CD4-positive, alpha-beta T cell treated with Interleukin-15 for 1 hour (primary cell): ENCODE data around the gene NFASC.
A peak's percentile ranks its signal among the peaks of the same experiment; 100 is the strongest.

Experiments
- DNase-seq: peaks from one replicate; pipeline ENCODE4 v3.0.0-alpha.2; 2020

The NFASC gene

DNA sequence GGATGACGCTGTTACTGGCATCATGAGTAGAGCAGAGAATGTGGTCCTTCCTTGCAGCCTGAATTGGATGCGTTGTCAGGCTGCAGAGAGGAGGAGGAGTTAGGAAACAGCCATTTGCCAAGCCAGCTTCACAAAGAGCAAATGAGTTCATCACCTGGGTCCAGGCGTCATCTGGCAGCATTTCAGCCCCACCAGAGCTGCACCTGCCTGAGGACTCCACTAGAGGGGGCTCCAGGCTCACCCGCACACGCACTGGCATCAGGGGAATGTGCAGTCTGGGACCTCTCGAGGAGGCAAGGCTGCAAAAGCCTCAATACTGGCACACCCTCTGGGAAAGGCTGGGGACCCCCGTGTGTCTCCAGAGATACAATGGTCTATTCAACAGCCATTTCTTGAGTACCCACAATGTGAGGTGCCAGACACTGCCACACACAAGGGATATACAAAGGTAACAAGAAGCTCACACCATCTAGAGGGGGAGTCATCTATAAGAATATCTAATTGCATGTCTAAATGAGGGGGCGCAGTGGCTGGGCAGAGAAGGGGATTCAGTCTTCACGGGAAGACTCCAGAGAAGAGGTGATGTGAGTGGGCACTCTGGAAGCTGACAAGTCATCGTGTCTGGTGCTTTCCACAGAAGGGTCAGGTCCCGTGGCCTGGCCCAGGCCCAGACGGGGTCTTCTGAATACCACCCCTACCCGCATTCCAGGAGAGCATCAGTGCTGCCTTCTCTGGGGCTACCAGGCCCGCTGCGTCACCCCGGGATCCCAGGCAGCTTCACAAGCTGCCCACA, 118.8 kb downstream of the NFASC start:
- DNase-seq = peak; percentile 57

DNA sequence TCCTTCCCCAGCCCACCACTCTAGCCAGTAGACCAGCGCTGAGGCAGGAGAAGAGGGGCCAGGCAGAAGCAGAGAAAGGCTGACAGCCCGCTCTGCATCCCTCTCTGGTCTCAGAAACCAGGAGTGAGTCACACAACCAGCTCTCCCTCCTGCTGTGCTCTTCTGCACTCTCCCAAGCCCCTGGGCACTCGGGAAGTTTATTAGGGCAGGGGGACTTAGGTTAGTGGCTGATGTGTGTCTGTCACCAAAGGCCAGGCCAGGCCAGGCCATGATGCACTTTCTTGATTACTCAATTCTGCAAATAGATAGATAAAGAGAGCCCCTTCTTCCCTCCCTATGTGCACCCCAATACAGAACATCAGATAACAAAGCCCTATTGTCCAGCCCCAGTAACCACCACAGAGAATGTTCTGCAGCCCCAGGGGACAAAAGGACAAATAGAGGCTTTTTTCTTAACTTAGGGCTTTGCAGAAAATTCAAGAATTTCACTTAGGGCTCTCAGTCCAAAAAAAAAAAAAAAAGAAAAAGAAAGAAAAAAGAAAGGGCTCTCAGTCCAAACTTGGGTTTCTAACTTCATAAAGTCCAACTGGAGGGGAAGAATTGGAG, 119.5 kb downstream of the NFASC start:
- no peak for DNase-seq

DNA sequence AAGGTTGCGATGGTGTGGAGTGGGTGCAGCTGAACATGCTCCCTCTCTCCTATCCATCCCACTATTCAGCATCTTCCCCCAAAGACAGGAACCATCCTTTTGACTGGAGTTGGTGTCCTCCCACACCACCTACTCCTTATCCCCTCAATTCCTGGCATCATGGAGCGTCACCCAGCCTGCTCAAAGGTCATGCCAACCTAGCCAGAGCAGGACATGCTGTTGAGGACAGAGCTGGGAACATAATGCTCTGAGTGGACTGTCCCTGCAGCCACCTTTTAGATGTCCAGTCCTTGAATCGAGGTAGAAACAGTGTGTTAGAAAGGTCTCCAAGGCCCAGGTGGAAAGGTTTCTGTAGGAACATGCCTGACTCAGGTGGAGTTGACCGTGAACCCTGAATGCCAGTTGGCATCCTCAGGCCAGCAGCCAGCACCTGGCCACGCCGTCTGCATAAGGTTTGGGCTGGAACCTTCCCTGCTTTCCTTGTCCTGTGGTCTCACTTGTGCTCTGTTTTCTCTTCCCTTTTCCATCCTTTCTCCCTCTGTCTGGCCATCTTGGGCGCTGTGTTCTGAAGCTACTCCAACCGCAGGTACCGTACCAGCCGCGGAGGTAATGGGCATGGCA, 120.2 kb downstream of the NFASC start:
- DNase-seq = no peak

DNA sequence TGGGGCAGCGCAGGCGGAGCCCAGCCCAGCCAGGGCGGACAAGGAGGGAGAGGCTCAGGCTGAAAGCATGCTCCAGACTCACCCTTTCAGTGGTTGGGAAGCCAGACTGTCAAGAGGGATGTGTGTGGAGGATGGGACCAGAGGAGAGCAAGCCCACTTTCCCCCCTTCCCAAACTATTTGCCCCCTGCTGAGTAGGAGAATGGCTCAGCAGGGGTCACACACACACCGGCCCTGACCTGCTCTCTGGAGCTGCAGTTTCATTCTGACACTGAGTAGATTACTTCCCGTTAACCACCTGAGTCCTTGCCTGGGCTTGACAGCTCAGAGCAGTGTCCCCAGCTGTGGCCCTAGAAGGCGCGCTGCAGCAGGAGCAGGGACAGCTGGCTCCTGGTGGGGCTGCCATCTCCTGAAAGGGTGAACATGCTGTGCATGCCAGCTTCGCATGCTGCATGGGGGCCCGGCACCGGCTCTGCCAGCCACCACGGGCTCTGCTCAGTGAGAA, 120.7 kb downstream of the NFASC start:
- DNase-seq = no peak

DNA sequence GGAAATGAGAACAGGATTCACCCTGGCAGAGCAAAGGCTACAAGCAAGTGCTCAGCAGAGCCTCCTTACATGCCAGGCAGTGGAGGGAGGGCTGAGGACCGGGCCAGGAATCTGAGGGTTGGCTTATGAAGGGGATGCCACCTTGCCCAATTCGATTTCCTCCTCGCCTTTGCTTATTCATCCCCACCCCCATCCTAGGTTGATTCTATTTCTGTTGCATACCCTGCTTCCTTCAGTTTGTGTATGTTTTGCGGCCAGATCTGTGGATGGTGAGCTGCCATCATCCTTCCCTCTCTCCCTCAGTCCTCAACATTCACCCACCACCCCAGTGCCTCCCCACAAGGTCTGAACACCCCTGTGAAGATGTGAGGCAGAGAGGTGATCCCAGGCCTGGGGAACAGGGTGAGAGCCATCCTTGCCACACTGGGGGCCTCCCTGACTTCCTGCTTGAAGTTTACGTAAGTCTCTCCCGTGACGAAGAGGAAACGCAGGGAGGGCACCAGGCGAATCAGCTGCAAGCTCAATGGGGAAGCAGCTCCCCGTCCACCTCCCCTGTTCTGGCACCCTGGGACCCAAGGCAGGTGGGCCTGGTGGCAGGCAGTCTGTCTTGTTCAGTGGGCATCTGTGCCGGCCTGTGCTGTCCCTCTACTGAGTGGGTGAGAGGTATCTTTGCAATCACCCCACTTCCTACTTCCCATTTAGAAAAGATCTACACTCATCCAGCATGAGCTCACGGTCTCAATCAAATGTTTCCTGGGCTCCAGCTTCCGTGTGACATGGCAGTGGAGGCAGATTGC, 121.7 kb downstream of the NFASC start:
- DNase-seq = peak; percentile 72

DNA sequence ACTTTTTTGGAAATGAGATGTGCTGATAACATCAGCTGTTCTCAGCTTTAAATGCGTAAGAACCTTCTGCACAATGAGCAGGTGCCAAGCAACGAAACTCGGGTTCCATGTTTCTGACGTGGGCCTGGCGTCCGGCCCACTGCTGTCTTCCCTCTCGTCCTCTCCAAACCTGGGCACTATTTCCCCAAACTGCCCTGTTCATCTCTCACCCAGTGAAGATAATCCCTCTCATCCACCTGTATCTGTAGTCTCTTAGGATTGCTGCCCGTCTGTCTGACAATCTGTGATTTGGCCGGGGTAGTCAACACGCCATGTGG, 122.3 kb downstream of the NFASC start:
- no peak for DNase-seq

DNA sequence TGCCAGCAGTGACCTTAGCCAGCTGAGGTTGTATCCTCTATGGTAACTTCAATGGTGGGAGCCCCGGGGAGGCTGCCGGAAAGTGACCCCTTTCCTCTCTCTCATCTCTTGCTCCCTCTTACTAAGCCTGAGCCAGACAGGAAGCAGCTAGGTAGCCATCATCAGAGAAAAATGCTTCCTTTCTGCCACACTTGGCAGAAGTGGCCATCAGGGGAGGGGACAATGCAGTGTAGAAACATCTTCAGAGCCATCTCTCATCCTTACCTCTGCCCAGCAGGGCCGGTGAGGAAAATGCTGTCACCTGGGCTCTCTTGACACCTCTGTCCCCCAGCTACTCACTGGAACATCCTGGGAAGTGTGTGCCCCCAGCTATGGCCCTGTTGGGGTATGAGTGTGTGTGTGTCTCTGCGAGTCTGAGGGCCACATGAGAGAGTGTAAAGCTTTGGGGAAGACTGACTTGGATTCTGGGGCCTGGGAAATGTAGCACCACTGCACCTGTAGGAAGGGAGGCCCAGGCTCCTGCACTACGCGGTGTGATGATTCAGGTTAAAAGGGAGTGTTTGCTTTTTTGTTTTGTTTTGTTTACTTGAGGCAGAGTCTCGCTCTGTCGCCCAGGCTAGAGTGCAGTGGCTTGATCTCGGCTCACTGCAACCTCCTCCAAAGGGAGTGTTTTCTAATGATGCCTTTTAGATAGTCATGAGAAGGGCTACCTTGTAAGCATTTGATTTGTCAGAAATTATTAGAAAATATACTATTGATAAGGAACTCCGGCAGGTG, 123.6 kb downstream of the NFASC start:
- no peak for DNase-seq

DNA sequence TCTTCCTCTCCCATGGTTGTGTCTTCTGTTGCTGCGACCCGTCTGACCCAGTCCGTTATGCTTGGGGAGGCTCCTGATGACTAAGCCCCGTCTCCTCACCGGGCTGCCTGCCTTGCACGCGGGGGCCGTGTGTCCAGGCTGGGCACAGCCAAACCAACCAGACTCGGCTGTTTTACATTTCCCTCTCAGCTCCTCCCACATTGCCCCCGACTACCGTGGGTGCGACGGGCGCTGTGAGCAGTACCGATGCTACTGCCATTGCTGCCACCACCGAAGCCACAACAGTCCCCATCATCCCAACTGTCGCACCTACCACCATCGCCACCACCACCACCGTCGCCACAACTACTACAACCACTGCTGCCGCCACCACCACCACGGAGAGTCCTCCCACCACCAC, 126.3 kb downstream of the NFASC start:
- DNase-seq = no peak

DNA sequence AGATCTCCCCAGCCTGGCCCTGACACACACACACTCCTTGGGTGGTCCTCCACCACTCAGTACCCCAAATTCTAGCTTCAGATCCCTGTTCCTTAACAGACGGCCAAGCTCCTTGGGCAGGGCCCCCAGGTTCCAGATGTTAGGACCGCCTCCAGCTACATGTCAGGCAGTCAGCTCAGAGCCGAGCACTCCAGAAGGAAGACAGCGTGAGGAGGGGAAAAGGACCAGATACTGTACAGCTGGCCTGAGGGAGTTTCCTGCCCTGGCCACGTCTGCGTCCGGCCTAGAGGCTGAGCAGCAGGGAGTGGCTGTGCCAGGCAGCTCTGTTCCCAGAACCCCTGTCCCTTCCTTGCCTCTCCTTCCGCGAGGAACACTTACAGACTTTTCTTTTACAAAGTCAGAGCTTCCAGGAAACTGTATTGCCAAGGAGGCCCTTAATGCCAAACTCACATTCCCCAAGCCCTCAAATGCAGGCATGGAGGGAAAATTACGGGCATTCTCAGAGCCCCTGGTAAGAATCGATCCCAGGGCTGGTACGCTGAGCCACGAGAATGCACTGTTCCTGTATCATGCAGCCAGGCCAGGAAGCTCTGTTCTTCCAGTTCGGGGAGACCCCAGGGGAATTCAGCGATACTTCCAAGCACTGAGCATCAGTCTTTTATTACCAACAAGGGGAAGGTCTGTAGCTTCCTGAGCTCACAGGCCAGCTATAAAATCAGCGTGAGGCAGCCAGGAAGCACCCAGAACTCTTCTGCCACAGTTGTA, 127.1 kb downstream of the NFASC start:
- DNase-seq = no peak

DNA sequence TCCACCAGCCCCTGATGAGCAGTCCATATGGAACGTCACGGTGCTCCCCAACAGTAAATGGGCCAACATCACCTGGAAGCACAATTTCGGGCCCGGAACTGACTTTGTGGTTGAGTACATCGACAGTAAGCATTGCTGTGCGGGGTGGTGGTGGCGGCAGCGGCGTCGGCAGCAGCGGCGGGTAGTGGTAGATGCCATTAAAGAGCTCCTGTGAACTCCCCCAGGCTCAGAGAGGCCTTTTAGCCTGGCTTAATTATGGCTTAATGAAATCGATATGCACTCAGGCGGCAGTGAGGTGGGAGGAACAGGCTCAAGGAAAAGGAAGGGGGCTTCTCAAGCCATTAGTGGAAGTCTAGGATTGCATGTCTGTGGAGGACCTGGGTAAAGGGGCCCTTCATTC, 130.5 kb downstream of the NFASC start:
- no peak for DNase-seq

DNA sequence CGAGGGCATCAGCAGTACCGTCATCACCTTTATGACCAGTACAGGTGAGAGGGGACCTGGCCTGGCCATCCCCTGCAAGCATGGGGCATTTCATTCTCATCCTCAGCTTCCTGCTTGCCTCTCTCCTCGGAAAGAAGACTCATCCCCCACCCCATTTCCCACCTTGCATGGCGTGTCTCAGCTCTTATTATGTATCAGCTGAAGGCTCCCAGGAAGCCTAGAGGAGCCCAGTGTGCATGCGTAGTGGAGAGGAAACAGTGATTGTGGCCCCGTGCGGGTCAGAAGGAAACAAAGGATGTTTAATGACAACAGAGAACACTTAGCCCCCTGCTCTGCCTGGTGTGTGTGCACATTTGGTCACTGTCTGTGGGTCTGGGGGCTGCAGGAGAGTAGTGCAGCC, 132.0 kb downstream of the NFASC start:
- DNase-seq = no peak

DNA sequence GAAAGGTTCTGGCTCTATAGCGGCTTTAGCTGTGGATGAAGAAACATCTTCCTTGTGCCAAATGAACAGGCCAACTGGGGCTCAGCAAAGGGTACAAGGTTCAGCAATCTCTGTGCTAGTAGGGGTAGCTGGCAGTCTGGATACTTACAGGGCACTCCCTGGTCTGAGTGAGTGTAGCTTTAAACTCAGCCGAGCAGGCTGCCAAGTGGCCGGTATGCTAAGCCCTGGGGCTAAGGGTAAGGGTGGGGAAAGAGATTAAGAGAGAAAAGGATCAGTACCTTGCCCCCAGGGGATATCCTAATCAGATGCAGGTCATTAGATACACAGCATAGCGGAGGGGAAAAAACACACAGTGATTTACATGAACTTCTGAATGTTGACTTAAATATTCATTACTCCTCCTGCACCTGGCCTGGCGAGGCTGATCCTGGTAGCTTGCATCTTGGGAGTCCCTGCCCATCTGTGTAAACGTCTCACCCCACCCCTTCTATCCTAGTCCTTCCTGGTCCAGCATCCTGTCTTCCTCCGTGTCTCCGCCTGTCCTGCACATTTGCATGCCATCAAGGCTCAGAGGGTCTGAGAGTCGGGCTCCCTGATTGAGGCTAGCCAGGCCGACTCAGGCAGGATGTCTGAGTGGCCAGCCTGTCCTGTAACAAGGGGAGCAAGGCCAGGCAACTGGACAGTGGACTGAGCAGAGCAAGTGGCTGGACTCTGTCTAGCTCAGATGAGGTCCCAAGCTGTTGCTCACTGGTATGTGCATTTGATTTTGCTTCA, 132.9 kb downstream of the NFASC start:
- no peak for DNase-seq

DNA sequence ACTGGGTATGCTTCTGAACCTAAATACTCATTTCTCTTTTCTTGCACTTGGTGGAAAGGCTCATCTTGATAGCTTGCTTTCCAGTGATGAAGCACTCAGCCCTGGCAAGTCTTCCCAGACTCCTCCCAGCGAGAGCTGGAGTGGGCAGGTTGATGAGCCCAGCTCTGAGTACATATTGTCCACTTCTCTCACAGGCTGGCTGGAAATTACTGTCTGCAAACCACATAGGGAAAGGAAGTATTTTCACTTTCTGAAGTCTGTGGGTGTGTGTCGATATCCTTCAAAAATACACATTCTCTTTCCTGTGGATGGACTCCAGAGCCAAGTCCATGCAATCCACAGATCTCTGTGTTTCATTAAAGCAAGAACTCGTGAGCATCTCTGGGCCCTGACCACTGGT, 133.7 kb downstream of the NFASC start:
- DNase-seq = no peak

DNA sequence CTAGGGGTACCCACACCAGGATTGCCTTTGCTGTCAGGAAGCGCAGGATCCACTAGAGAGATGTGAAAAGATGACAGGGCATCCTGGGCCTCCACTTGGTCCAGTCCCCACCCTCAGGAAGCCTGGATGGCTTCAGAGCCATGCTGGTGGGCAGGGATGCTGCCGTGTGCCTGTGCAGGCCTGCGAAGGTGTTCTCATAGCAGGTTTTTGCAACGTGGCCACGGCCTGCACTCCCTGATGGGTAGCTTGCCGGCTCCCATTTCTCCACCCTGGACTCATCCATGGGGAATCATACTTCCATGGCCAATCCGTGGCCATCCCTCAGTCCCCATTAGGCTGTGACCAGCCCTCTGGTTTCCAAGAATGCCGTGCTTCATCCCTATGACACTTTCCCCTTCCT, 138.2 kb downstream of the NFASC start:
- no peak for DNase-seq

DNA sequence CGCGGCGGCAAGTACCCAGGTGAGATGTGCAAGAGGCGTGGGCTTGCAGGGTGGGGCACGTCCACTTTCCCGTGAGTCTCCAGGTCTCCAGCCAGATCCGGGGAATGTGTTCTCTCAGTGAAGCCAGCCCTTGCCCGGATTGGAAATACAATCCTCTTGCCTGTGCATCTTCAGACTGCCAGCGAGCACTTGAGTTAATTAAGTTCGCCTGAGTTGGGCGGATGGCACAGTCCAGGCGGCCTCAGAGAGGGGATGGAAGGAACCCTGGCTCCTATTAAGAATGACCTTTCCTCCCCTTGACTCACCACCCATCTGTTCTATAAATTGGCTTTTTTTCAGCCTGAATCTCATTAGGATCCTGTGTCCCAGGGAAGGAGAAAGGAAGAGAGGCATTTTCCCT, 139.0 kb downstream of the NFASC start:
- no peak for DNase-seq

DNA sequence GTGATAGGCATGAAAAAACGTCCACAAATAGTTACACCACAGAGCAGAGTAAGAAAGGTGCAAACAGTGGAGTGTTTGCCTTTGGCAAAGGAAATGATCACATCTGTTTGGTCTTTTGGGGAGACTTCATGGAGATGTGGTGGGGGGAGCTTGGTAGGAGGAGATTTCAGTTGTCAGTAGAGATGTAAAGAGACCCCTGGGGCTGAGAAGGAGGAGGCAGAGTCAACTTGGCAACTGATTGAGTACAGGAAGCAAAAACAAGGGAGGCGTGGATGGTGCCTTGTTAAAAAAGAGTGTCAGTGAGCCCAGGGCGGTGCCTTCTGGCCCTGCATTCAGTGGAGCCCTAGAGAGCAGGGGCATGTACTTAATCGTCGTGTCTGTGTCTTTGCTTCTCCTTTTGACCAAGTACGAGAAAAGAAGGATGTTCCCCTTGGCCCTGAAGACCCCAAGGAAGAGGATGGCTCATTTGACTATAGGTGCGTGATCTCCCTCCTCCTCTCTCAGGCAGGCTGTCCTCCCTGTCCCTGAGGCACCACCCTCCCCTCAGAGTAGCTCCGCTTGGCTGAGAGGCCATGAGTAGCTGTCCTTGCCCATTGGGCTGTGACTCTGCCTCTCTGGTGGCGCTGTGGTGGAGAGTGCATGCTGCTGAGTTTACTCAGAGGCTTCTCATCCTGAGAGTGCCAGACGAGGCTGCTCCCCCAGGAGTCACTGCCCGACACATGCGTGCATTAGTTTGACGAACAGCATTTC, 141.9 kb downstream of the NFASC start:
- no peak for DNase-seq

DNA sequence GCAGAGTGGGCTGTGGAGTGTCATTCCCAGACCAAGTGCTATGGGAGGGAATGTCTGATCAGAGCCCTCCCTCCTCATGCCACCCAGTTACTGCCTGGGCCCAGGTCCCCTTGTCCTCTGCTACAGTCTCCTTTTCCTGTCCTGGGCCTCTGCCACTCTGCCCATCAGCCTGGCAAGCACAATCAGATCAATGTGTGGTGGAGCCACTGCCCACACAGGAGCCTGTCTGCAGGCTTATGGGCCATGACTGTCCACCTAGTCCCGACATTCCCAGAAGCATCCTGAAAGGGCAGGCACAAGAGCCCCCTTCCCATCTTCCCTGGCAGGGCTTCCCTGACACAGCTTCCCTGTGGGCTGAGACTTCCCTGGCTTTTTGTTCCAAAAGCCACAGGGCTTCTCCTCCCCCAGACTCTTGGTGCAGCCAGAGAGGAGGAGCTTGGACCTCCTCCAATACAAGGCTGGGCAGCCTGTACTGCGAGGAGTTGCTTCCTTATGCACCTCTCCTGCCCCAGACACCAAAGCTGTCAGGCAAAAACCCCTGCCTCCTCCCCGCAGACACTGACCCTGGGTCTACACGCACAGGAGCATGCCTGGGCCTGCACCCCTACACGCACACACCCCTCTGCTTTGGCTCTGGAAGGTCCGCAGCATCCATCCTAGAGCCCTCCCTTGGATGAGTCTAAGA, 143.2 kb downstream of the NFASC start:
- no peak for DNase-seq

DNA sequence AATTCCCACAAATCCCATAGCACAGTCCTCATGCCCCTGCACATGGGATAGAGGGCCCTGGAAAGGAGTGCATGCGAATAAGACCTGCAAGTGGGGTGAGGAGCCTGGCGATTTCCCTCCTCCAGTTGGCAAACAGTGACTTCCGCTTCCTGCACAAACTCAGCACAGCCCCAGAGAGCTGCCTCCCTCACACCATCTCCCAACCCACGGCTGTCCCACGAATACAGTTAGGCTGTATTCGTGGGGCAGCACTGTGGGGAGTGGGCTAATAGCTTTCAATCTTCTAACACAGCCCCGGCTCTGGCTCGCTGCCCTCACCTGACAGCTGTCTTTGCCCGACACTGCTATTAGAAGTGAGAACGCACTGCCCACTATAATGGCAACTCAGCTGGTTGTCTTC, 144.1 kb downstream of the NFASC start:
- no peak for DNase-seq

DNA sequence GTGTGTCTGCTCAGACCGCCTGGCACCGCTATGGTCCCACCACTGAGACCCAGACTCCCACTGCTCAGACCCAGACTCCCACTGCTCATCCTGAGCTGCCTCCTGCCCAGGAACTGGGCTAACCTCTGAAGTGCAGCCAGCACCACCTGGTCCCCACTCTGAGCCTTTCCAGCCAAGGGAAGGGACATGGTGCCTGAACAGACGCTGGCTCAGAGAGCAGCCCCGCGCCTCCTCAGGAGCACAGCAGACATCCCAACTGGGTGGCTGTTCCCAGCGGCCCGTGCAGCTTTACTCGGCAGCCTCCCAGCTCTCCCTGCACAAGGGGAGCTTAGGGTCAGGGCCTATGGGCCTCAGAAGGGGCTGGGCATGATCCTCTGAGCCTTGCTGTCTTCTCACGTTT, 144.6 kb downstream of the NFASC start:
- DNase-seq = no peak

DNA sequence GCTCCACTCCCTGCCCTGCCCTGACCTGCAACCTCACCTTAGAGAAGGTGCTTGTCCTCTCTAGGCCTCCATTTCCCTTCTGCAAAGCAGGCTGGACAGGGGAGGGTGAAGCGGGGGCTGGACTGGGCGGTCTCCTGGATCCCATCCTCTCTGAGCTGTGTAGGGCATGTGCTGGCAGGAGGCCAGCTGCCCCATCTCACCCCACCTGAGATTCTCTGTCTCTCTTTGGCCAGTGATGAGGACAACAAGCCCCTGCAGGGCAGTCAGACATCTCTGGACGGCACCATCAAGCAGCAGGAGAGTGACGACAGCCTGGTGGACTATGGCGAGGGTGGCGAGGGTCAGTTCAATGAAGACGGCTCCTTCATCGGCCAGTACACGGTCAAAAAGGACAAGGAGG, 145.4 kb downstream of the NFASC start:
- no peak for DNase-seq
